ENCODE data around the gene PIK3R5.

- TF ChIP-seq CTCF (IDR thresholded peaks at IDR 0.05) (no peak), POLR2A (IDR thresholded peaks at IDR 0.05) (no peak)
Observed at GRCh38 chr17:9007052-9007714, 41.7 kb upstream of the PIK3R5 start.

Measured in lower leg skin (tissue), 3 donors.